Neural cell (in vitro differentiated cells): ENCODE measurements around the gene ASPM. TPM values are rescaled to one million over a fixed set of nuclear protein-coding genes. Genes with fewer than 3 reads are reported as not detected.
"Not testable (repeated sequence)": the region's sequence is repeated elsewhere in the genome, so short reads cannot be mapped to it uniquely, and the experiment has no call there.

Experiments
- H2AFZ ChIP-seq: fragments of 200-600, 300-800 bp; sonication (generic), shearing (Covaris generic); 2 replicates; pipeline ENCODE4 v1.6.0; 2014; ENCODE audit warnings: low read depth, mild to moderate bottlenecking, antibody characterized with exemption, low read length, moderate library complexity
- H3F3A ChIP-seq: fragments of 200-600 bp; shearing (Covaris generic); 2 replicates; pipeline ENCODE4 v1.6.1; 2016; ENCODE audit warnings: mild to moderate bottlenecking, moderate library complexity, mixed read lengths, antibody characterized with exemption, low read length; ENCODE audit not compliant: insufficient read depth, poor library complexity, severe bottlenecking
- H3K27ac ChIP-seq: fragments of 200-600, 300-800 bp; sonication (generic), shearing (Covaris generic); 2 replicates; pipeline ENCODE4 v1.5.1; 2014; ENCODE audit warnings: mild to moderate bottlenecking, low read length, moderate library complexity
- H3K27me3 ChIP-seq: fragments of 300-800, 200-600 bp; sonication (generic), shearing (Covaris generic); 2 replicates; pipeline ENCODE4 v1.6.0; 2014; ENCODE audit warnings: mild to moderate bottlenecking, low read depth, low read length, moderate library complexity; ENCODE audit not compliant: insufficient read depth
- H3K36me3 ChIP-seq: fragments of 300-800, 200-600 bp; sonication (generic), shearing (Covaris generic); 2 replicates; pipeline ENCODE4 v1.5.1; 2014; ENCODE audit warnings: mild to moderate bottlenecking, antibody characterized with exemption, low read length, moderate library complexity; ENCODE audit not compliant: insufficient read depth
- H3K4me2 ChIP-seq: fragments of 300-800, 200-600 bp; sonication (generic), shearing (Covaris generic); 2 replicates; pipeline ENCODE4 v1.6.0; 2014; ENCODE audit warnings: mild to moderate bottlenecking, low read length
- H3K4me3 ChIP-seq: fragments of 300-800, 200-600 bp; sonication (generic), shearing (Covaris generic); 2 replicates; pipeline ENCODE4 v1.5.1; 2014; ENCODE audit warnings: mild to moderate bottlenecking, low read length, moderate library complexity
- H3K79me2 ChIP-seq: fragments of 200-600 bp; shearing (Covaris generic); replicated peaks from 2 replicates; pipeline ENCODE4 v1.6.0; 2014; ENCODE audit warnings: mild to moderate bottlenecking, low read length, moderate library complexity; ENCODE audit not compliant: insufficient read depth
- H3K9ac ChIP-seq: fragments of 300-800, 200-600 bp; sonication (generic), shearing (Covaris generic); 2 replicates; pipeline ENCODE4 v1.6.1; 2016; ENCODE audit warnings: mild to moderate bottlenecking, low read length, mixed read lengths
- H3K9me2 ChIP-seq: fragments of 200-600 bp; shearing (Covaris generic); 2 replicates; pipeline ENCODE4 v1.6.1; 2016; ENCODE audit warnings: mild to moderate bottlenecking, low read length, mixed read lengths; ENCODE audit not compliant: insufficient read depth
- H3K9me3 ChIP-seq: fragments of 200-600, 300-800 bp; sonication (generic), shearing (Covaris generic); 2 replicates; pipeline ENCODE4 v1.6.1; 2016; ENCODE audit warnings: mild to moderate bottlenecking, mixed run types, low read length, moderate library complexity, mixed read lengths
- H4K20me1 ChIP-seq: fragments of 200-600 bp; shearing (Covaris generic); 2 replicates; pipeline ENCODE4 v1.6.1; 2016; ENCODE audit warnings: mild to moderate bottlenecking, mixed run types; ENCODE audit not compliant: insufficient read depth
- polyA plus RNA-seq: library from polyadenylated mRNA; depleted of rRNA; stranded (reverse); fragments of >200 nt; gene quantifications from 2 replicates; pipeline ENCODE4 v1.2.3, GENCODE V29; 2014

Gene ASPM
- polyA plus RNA-seq, 1 donor from 2014 or later: 0.87 TPM

DNA sequence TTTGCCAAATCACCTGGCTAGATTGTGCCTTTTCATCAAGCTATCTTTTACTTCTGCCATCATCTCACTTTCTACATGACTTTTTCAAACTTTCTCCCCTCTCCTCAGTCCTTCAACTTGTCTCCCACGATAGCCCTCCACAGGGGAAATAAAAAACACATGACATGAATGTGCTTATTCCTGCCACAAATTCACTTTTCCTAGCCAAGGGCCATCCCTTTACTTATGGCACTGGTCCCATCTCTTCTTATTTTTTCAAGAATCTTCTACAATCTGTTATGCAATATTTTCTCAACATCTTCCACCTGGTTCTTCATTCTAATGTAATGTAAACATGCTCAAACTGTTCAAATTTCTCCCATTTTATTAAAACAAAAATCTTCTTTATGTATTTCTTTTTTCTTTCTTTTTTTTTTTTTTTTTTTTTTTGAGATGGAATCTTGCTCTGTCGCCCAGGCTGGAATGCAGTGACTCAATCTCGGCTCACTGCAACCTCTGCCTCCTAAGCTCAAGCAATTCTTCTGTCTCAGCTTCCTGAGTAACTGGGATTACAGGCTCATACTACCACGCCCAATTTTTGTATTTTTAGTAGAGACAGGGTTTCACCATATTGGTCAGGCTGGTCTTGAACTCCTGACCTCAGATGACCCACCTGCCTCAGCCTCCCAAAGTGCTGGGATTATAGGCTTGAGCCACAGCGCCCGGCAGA, 111.7 kb downstream of the ASPM start:
- H3F3A ChIP-seq: not testable (repeated sequence)

More for the DNA sequence above, 111.7 kb downstream of the ASPM start:
- not testable (repeated sequence) for H3K79me2 ChIP-seq, H4K20me1 ChIP-seq, H3K27ac ChIP-seq, H3K9ac ChIP-seq, H3K4me3 ChIP-seq, H3K9me3 ChIP-seq, H3K4me2 ChIP-seq, H3K36me3 ChIP-seq, H3K27me3 ChIP-seq, H3K9me2 ChIP-seq, H2AFZ ChIP-seq

Other genes with a start within 250 kb of the ASPM start
- not detected in 2 replicates for gene CFHR2, start 202.9 kb downstream of the ASPM start, polyA plus RNA-seq
- gene CFHR5, start 169.1 kb downstream of the ASPM start, polyA plus RNA-seq: not detected in 2 replicates
- gene F13B, start 79.4 kb downstream of the ASPM start, polyA plus RNA-seq: not detected in 2 replicates
- gene ZBTB41, start 54.6 kb upstream of the ASPM start, polyA plus RNA-seq: 22.7 and 25.5 TPM in 2 replicates
- 2.3 and 4.8 TPM in 2 replicates for gene CRB1, start 121.6 kb upstream of the ASPM start, polyA plus RNA-seq